A673 (cell line): ENCODE results near the gene CASKIN1. TPM values are rescaled to one million over a fixed set of nuclear protein-coding genes. Genes with fewer than 3 reads are reported as not detected.

Source experiments
- BruUV-seq: library from RNA; stranded (reverse); fragments of 400-500 nt; replicated peaks from 2 replicates; lab custom pipeline; 2021; lab: Mats Ljungman, UMichigan
- CTCF ChIA-PET: fragments of 300-600 bp; sonication (Branson Sonifier 250); formaldehyde crosslinking; loops from one replicate; lab custom pipeline; 2022; ENCODE audit warnings: antibody characterized with exemption; lab: Charles Lee
- POLR2A ChIA-PET: fragments of 300-600 bp; sonication (Branson Sonifier 250); formaldehyde crosslinking; loops from one replicate; lab custom pipeline; 2022; ENCODE audit warnings: antibody characterized with exemption; ENCODE audit not compliant: low non-redundant PET; lab: Charles Lee
- DNase-seq: peaks from one replicate; pipeline ENCODE4 v3.0.0-alpha.2; 2015; ENCODE audit warnings: low spot score
- H3K27ac ChIP-seq: fragments of 200-600 bp; sonication (generic); 2 replicates; pipeline ENCODE4 v1.5.1; 2016; ENCODE audit warnings: mixed run types, low read depth, mild to moderate bottlenecking, mixed read lengths, antibody characterized with exemption, low read length; ENCODE audit not compliant: poor library complexity, severe bottlenecking
- H3K27me3 ChIP-seq: fragments of 200-600 bp; sonication (generic); replicated peaks from 2 replicates; pipeline ENCODE4 v1.6.1; 2017; ENCODE audit warnings: mixed run types, low read depth, mild to moderate bottlenecking, mixed read lengths, antibody characterized with exemption, low read length; ENCODE audit not compliant: insufficient read depth, poor library complexity
- H3K36me3 ChIP-seq: fragments of 200-600 bp; sonication (generic); 2 replicates; pipeline ENCODE4 v1.6.1; 2016; ENCODE audit warnings: mixed run types, mild to moderate bottlenecking, mixed read lengths, antibody characterized with exemption, low read length; ENCODE audit not compliant: insufficient read depth, poor library complexity, severe bottlenecking
- H3K4me1 ChIP-seq: fragments of 200-600 bp; sonication (generic); 2 replicates; pipeline ENCODE4 v1.6.1; 2017; ENCODE audit warnings: mixed run types, mild to moderate bottlenecking, mixed read lengths, antibody characterized with exemption, low read length; ENCODE audit not compliant: insufficient read depth, poor library complexity, severe bottlenecking
- H3K4me3 ChIP-seq: fragments of 200-600 bp; sonication (generic); 2 replicates; pipeline ENCODE4 v1.5.1; 2016; ENCODE audit warnings: low read depth, mixed run types, mild to moderate bottlenecking, mixed read lengths, low read length; ENCODE audit not compliant: poor library complexity, severe bottlenecking
- H3K9me3 ChIP-seq: fragments of 200-600 bp; sonication (generic); 2 replicates; pipeline ENCODE4 v1.6.1; 2016; ENCODE audit warnings: mixed run types, low read depth, mild to moderate bottlenecking, mixed read lengths, antibody characterized with exemption, low read length; ENCODE audit not compliant: poor library complexity, severe bottlenecking
- EZH2 ChIP-seq: fragments of 200-600 bp; sonication (generic); IDR thresholded peaks from 2 replicates; pipeline ENCODE4 v1.6.1; 2017; ENCODE audit warnings: borderline replicate concordance, low read depth, mild to moderate bottlenecking, mixed read lengths, antibody characterized with exemption, low read length; ENCODE audit not compliant: poor library complexity, severe bottlenecking
- intact Hi-C: fragments of 100-400 bp; cut with micrococcal nuclease; formaldehyde crosslinking; loops from one replicate; pipeline ENCODE4 v1.10.0; 2022; ENCODE audit not compliant: unreplicated experiment
- total RNA-seq: library from RNA; stranded (reverse); gene quantifications from 2 replicates; pipeline ENCODE4 v1.2.3, GENCODE V29; 2021
- TF ChIP-seq, protein P1 (sequence below): fragments of 300-800, 200-600 bp; sonication (generic); conservative IDR thresholded peaks from 2 replicates; pipeline ENCODE4 v1.5.1; 2017; ENCODE audit warnings: low read depth, mild to moderate bottlenecking, antibody characterized with exemption, low read length, moderate library complexity, mixed read lengths

The CASKIN1 gene
- total RNA-seq, 1 experiment from 2014 or later: 1.1 TPM

DNA sequence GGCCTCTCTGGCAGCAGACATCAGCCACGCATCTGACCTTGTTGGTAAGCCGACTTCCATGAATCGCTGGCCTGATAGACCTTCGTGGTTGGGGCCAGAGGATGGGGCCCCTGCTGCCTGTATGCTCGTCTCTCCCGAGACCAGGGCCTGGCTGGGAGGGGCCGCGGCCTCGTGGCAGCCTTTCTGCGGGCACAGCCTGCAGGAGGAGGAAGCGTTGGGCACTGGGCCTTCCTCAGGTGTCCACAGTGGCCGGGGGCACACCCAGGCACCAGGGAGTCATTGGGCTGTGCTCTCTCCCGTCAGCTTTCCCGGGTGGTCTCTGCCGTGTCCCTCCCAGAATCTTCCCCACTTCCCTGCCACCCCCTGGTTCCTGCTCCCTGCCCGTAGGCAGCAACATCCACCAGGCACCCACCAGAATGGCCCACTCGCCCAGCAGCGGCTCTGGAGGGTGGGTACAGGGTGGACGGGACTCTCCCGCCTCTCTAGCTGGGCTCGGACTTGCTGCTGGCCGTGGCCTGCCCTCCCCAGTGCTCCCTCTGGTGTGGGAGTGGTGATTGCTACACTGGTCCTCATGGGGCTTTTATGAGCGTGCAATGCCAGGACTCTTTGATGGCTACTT is 33.3 kb upstream of the CASKIN1 start:
- TF ChIP-seq EZH2: no peak
- TF ChIP-seq, protein P1, sequence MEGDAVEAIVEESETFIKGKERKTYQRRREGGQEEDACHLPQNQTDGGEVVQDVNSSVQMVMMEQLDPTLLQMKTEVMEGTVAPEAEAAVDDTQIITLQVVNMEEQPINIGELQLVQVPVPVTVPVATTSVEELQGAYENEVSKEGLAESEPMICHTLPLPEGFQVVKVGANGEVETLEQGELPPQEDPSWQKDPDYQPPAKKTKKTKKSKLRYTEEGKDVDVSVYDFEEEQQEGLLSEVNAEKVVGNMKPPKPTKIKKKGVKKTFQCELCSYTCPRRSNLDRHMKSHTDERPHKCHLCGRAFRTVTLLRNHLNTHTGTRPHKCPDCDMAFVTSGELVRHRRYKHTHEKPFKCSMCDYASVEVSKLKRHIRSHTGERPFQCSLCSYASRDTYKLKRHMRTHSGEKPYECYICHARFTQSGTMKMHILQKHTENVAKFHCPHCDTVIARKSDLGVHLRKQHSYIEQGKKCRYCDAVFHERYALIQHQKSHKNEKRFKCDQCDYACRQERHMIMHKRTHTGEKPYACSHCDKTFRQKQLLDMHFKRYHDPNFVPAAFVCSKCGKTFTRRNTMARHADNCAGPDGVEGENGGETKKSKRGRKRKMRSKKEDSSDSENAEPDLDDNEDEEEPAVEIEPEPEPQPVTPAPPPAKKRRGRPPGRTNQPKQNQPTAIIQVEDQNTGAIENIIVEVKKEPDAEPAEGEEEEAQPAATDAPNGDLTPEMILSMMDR: no peak
- ChIA-PET CTCF (no interaction called here), POLR2A (no interaction called here)

DNA sequence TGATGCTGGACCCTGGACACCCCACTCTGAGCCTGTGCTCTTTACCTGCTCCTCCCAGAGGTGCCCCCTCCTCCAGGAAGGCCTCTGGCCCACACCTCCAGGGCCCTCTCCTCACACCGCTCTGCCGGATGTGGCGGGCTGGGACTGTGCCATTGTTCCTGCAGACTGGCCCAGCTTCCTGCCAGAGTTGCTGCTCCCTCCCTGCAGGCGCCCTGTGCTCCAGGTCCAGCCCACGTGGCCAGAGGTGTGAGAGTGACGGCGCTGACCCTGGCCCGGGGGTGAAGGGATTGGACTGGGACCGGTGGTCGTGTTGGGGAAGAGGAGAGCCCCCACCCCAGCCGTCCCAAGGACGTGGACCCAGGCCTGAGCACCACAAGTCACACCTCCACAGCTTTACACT is 32.7 kb upstream of the CASKIN1 start:
- DNase-seq: no peak
- CTCF ChIA-PET: no interaction called here
- intact Hi-C loops: no loop called here
- POLR2A ChIA-PET: no interaction called here
- no peaks in the 10 kb centered on the region for H3K9me3 ChIP-seq
- H3K27ac ChIP-seq: no peak overlapping the region
- H3K4me1 ChIP-seq: no peaks in the 10 kb centered on the region
- H3K4me3 ChIP-seq: no peak overlapping the region
- H3K27me3 ChIP-seq: no peaks in the 10 kb centered on the region
- TF ChIP-seq, protein P1: no peak
- TF ChIP-seq EZH2: no peak
- BruUV-seq: no TSS peak
- H3K36me3 ChIP-seq: peaks cover 31% of the 10 kb centered on the region

More for the DNA sequence above, 33.3 kb upstream of the CASKIN1 start:
- intact Hi-C loops: no loop called here
- Histone ChIP-seq H3K4me1 (no peaks in the 10 kb centered on the region), H3K27me3 (no peaks in the 10 kb centered on the region), H3K36me3 (peaks cover 37% of the 10 kb centered on the region), H3K27ac (no peak overlapping the region), H3K4me3 (no peak overlapping the region), H3K9me3 (no peaks in the 10 kb centered on the region)
- BruUV-seq: no TSS peak
- DNase-seq: no peak

- intact Hi-C loops: no loop called here
- CTCF ChIA-PET: no interaction called here
- POLR2A ChIA-PET: no interaction called here
- BruUV-seq: no TSS peak
- H3K27ac ChIP-seq: no peak overlapping the region
- no peaks in the 10 kb centered on the region for H3K9me3 ChIP-seq
- H3K36me3 ChIP-seq: peaks cover 31% of the 10 kb centered on the region
- no peak for DNase-seq
- TF ChIP-seq EZH2: no peak
- TF ChIP-seq, protein P1: no peak
- no peaks in the 10 kb centered on the region for H3K27me3 ChIP-seq
- H3K4me3 ChIP-seq: no peak overlapping the region
- H3K4me1 ChIP-seq: no peaks in the 10 kb centered on the region
These were observed 31.9 kb upstream of the CASKIN1 start for GRCh38 chr16:2228161-2228824.
